Measurements from ENCODE around the gene KLHL22. TPM values are rescaled to one million over a fixed set of nuclear protein-coding genes. Genes with fewer than 3 reads are reported as not detected.
A peak's percentile ranks its signal among the peaks of the same experiment; 100 is the strongest.

KLHL22 gene
- total and polyA plus RNA-seq, 2 experiments from 2014 or later, result 33.8 to 55.0 TPM

DNA sequence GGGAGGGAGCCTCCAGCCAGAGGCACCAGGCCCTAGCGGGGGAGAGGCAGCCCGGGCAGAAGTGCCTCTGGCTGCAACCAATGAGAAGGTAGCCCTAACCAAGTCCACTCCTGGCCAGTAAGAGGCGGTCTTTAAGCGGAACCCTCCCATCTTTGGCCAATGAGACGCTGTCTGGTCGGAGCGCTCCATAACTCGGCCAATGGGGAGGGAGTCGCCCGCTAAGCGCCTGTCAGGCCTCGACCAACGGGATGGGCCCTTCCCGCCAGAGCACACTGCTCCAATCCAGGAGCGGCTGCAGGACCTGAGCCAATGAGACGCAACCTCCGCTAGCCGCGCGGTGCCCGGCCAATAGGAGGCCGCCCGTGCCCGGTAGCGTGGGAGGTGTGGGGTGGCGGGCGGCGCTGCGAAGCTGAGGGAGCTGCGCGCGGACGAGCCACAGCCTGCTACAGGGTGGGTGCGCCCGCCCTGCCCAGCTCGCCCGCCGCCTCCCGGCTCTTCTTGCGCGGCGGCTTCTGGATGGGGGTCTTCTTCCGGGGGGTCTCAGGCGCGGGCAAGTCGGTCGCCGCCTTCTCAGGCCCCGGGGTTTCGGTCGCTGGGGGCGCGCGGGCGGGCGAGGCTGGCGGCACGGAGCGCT lies 70.5 kb downstream of the KLHL22 start:
- TF ChIP-seq, protein P1, sequence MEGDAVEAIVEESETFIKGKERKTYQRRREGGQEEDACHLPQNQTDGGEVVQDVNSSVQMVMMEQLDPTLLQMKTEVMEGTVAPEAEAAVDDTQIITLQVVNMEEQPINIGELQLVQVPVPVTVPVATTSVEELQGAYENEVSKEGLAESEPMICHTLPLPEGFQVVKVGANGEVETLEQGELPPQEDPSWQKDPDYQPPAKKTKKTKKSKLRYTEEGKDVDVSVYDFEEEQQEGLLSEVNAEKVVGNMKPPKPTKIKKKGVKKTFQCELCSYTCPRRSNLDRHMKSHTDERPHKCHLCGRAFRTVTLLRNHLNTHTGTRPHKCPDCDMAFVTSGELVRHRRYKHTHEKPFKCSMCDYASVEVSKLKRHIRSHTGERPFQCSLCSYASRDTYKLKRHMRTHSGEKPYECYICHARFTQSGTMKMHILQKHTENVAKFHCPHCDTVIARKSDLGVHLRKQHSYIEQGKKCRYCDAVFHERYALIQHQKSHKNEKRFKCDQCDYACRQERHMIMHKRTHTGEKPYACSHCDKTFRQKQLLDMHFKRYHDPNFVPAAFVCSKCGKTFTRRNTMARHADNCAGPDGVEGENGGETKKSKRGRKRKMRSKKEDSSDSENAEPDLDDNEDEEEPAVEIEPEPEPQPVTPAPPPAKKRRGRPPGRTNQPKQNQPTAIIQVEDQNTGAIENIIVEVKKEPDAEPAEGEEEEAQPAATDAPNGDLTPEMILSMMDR (IDR thresholded peaks at IDR 0.05; ENCODE audit: low read depth, low read length), result no peak
- Histone ChIP-seq H3K4me1 (ENCODE audit: low read depth) (no peaks in the 10 kb centered on the region), H3K9me3 (ENCODE audit: low read depth) (no peaks in the 10 kb centered on the region), H3K27me3 (peaks cover 14% of the 10 kb centered on the region), H3K4me3 (no peak overlapping the region), H3K36me3 (peaks cover 3% of the 10 kb centered on the region), H3K27ac (no peak overlapping the region)
- DNase-seq (ENCODE audit: low read depth in 1 of 2, low spot score in 1 of 2), result no peak

DNA sequence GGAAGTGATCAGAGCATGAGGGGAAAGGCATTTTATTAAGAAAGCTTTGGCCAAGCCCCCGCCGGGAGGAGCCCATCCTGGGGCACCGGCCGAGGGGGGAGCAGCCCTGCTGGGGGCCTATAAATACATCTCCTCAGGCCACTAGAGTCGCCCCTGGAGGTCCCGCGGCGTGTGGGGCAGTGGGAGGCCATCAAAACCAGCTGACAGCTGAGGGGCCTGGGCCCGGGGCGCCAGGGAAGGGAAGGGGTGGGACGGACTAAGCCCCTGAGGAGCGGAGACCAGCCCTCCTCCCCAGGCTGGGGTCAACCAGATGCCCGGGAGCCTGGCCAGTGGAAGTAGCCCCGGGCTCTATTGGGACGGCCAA lies 71.0 kb downstream of the KLHL22 start:
- Histone ChIP-seq H3K4me3 (no peak overlapping the region), H3K9me3 (ENCODE audit: low read depth) (no peaks in the 10 kb centered on the region), H3K27me3 (peaks cover 9% of the 10 kb centered on the region), H3K4me1 (ENCODE audit: low read depth) (no peaks in the 10 kb centered on the region), H3K36me3 (peaks cover 3% of the 10 kb centered on the region), H3K27ac (no peak overlapping the region)
- TF ChIP-seq, protein P1 (IDR thresholded peaks at IDR 0.05; ENCODE audit: low read depth, low read length), result no peak
- DNase-seq (ENCODE audit: low read depth in 1 of 2, low spot score in 1 of 2), result no peak

DNA sequence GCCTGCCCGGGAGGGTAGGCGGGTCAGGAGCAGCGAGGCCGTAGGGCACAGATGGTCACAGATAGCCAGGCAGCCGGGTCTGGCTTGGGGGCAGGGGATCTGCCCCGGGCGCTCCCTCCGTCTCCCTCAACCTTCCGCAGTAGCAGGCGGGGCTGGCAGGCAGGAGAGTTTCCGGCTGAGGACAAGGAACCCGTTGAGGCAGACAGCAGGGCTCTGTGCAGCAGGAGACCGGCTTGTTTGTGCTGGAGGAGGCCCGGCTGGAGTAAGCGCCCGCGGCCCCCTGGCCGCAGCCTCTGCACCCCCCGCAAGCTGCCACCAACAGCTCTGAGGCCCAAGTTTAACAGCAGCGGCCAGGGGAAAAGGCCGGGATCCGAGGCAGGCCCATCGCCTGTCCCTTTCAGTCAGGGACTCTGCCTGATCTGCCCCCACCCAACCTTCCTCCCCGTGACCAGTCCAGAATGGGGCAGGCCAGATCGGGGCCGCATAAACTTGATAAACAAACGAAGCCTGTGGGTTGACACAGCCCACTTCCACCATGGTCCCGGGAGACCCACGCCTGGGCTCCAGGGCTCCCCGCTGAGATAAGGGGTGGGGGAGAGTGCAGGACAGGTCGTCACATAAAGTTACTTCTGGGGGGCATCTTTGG lies 71.6 kb downstream of the KLHL22 start:
- Histone ChIP-seq H3K27me3 (peaks cover 4% of the 10 kb centered on the region), H3K27ac (peak overlapping the region; percentile 25), H3K9me3 (ENCODE audit: low read depth) (no peaks in the 10 kb centered on the region), H3K36me3 (peaks cover 3% of the 10 kb centered on the region), H3K4me1 (ENCODE audit: low read depth) (no peaks in the 10 kb centered on the region), H3K4me3 (no peak overlapping the region)
- TF ChIP-seq, protein P1 (IDR thresholded peaks at IDR 0.05; ENCODE audit: low read depth, low read length), result no peak
- no peak for DNase-seq (ENCODE audit: low read depth in 1 of 2, low spot score in 1 of 2)

DNA sequence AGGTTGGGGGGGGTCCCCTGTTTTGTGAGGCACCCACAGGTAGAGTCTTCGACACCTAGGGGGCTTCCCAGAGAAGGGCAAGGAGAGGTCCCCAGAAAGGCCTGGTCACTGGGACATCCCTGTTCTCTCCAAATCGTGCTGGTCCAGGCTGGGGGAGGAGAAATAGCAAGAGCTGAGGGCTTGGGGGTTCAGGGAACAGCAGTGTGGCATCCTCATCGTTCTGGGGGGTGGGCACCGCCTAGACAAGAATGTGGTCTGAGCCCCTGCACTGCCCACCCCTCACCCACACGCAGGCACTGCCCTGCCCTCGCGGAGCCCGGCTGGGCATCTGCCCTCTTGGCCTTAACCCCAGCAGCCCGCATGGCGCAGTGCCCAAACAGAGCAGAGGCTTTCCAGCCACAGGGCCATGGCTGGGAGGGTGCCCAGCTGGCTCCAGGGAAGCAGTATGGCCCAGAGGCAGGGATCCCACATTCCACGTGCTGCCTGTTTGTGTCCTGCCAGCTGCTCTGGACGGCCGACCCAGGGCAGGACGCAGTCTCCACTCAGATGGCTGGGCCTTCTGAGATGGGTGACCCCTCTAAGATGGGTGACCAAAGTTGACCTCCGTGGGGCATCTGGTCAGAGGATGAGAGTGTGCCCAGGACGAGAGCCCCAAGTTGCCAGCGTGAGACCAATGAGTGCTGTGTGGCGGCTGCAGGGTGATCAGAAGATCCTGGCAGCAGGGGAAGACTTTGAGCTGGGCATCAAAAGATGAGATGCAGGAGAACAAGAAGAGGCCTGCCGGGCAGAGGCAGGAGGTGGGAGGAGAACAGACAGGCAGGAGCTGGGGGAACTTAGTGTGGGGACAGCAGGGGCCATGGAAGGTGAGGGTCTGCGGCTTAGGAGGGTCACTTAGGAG lies 72.3 kb downstream of the KLHL22 start:
- Histone ChIP-seq H3K9me3 (ENCODE audit: low read depth) (no peaks in the 10 kb centered on the region), H3K36me3 (peaks cover 3% of the 10 kb centered on the region), H3K27me3 (no peaks in the 10 kb centered on the region), H3K4me3 (no peak overlapping the region), H3K27ac (peak overlapping the region; percentile 25), H3K4me1 (ENCODE audit: low read depth) (no peaks in the 10 kb centered on the region)
- TF ChIP-seq, protein P1 (IDR thresholded peaks at IDR 0.05; ENCODE audit: low read depth, low read length), result no peak
- no peak for DNase-seq (ENCODE audit: low read depth in 1 of 2, low spot score in 1 of 2)

DNA sequence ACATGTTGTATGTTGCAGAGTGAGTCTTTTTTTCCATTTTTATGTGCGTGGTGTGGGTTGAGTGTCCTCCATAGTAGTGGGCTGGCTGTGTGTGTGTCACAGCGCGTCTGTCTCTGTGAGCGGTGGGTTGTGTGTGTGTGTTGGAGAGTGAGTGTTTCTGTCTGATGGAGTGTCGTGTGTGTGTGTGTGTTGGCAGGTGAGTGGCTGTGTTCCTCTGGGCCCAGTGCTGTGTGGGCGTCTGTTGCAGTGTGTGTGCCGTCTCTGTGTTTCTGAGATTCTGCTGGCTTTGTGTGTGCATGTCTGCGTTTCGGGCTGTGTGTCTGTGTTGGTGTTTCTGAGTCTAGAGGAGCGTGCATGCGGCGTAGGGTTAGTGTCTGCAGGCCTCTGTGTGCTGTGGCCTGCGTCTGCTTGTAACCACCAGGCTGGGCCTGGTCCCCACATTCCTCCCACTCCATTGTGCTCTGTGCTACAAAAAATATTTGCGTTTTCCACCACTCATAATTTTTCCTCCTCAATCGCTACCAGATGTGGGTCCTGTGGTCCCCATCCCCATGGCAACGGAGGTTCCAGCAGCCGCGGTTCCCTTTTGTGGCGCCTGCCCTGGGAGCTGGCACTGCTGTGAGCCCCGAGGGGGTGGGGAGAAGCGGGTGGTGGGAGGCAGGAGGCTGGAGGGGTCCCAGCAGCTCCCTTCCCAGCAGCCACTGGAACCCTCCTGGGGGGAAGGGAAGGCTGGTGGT lies 73.2 kb downstream of the KLHL22 start:
- Histone ChIP-seq H3K4me3 (no peak overlapping the region), H3K27ac (no peak overlapping the region), H3K4me1 (ENCODE audit: low read depth) (no peaks in the 10 kb centered on the region), H3K36me3 (peaks cover 3% of the 10 kb centered on the region), H3K27me3 (no peaks in the 10 kb centered on the region), H3K9me3 (ENCODE audit: low read depth) (no peaks in the 10 kb centered on the region)
- TF ChIP-seq, protein P1 (IDR thresholded peaks at IDR 0.05; ENCODE audit: low read depth, low read length), result no peak
- DNase-seq (ENCODE audit: low read depth in 1 of 2, low spot score in 1 of 2), result peak in 1 of 2 donors; percentile 33
